HEK293 (cell line): Measurements from ENCODE around the gene TBC1D22A.

Source experiments
- CTCF ChIA-PET: fragments of 350-600 bp; formaldehyde crosslinking; extraction: SDS; loops from one replicate; lab custom pipeline; 2021; ENCODE audit warnings: antibody characterized with exemption; lab: Yijun Ruan, JAX
- POLR2A ChIA-PET: fragments of 300-600 bp; formaldehyde crosslinking; extraction: SDS; loops from one replicate; lab custom pipeline; 2020; ENCODE audit warnings: antibody characterized with exemption, inconsistent platforms; lab: Yijun Ruan, JAX
- H3K27ac ChIP-seq: fragments of 200-500 bp; sonication (Bioruptor generic); 2 replicates; pipeline ENCODE4 v1.5.1; 2014; ENCODE audit warnings: low read depth, low read length, control low read depth, inconsistent platforms; ENCODE audit errors: extremely low read depth
- H3K36me3 ChIP-seq, 2 experiments: fragments of 200-500 bp in 1 of 2; sonication (Bioruptor generic) in 1 of 2; 1 replicate in 1 of 2; 2 replicates in 1 of 2; pipeline ENCODE4 v1.5.1; 2014 to 2017; ENCODE audit warnings: inconsistent platforms in 2 of 2, low read length in 2 of 2; ENCODE audit not compliant: control insufficient read depth in 2 of 2, insufficient read depth in 1 of 2
- H3K4me1 ChIP-seq: fragments of 200-500 bp; sonication (Bioruptor generic); 2 replicates; pipeline ENCODE4 v1.5.1; 2014; ENCODE audit warnings: mild to moderate bottlenecking, low read length, inconsistent platforms; ENCODE audit not compliant: control insufficient read depth, insufficient read depth
- H3K4me3 ChIP-seq: 2 replicates; pipeline ENCODE4 v1.5.1; 2011; ENCODE audit warnings: low read depth, mild to moderate bottlenecking, control low read depth, low read length, moderate library complexity
- H3K9me3 ChIP-seq: fragments of 200-500 bp; sonication (Bioruptor generic); 2 replicates; pipeline ENCODE4 v1.5.1; 2014; ENCODE audit warnings: low read depth, low read length, inconsistent platforms; ENCODE audit not compliant: control insufficient read depth, insufficient read depth
- EGR2 ChIP-seq: fragments of 450-650 bp; formaldehyde crosslinking; IDR thresholded peaks from 2 replicates; pipeline ENCODE4 v1.5.1; 2016; ENCODE audit warnings: low read depth, missing biosample characterization, missing genetic modification characterization
- GLI4 ChIP-seq: fragments of 450-650 bp; formaldehyde crosslinking; IDR thresholded peaks from 2 replicates; pipeline ENCODE4 v1.5.1; 2016; ENCODE audit warnings: missing biosample characterization, missing genetic modification characterization
- GLIS2 ChIP-seq: fragments of 450-650 bp; formaldehyde crosslinking; IDR thresholded peaks from 2 replicates; pipeline ENCODE4 v1.5.1; 2016; ENCODE audit warnings: missing biosample characterization, missing genetic modification characterization
- KLF17 ChIP-seq: fragments of 450-650 bp; formaldehyde crosslinking; IDR thresholded peaks from 2 replicates; pipeline ENCODE4 v1.5.1; 2016; ENCODE audit warnings: missing biosample characterization, missing genetic modification characterization
- KLF8 ChIP-seq: fragments of 450-650 bp; formaldehyde crosslinking; IDR thresholded peaks from 2 replicates; pipeline ENCODE4 v1.5.1; 2016; ENCODE audit warnings: missing biosample characterization, missing genetic modification characterization
- REPIN1 ChIP-seq: fragments of 450-650 bp; formaldehyde crosslinking; IDR thresholded peaks from 2 replicates; pipeline ENCODE4 v1.5.1; 2017; ENCODE audit warnings: missing biosample characterization, missing genetic modification characterization, low read depth
- REST ChIP-seq: fragments of 450-650 bp; formaldehyde crosslinking; IDR thresholded peaks from 2 replicates; pipeline ENCODE4 v1.5.1; 2016; ENCODE audit warnings: missing biosample characterization, missing genetic modification characterization
- SP7 ChIP-seq: fragments of 450-650 bp; formaldehyde crosslinking; IDR thresholded peaks from 2 replicates; pipeline ENCODE4 v1.5.1; 2016; ENCODE audit warnings: missing biosample characterization, missing genetic modification characterization
- TRIM28 ChIP-seq: IDR thresholded peaks from 2 replicates; pipeline ENCODE4 v1.6.1; 2011; ENCODE audit warnings: low read length, control low read depth, borderline replicate concordance
- ZBTB26 ChIP-seq: fragments of 450-650 bp; formaldehyde crosslinking; optimal IDR thresholded peaks from 2 replicates; pipeline ENCODE3; 2016; ENCODE audit warnings: missing biosample characterization, mild to moderate bottlenecking, missing genetic modification characterization
- ZBTB48 ChIP-seq: fragments of 450-650 bp; formaldehyde crosslinking; IDR thresholded peaks from 2 replicates; pipeline ENCODE4 v1.5.1; 2016; ENCODE audit warnings: missing biosample characterization, missing genetic modification characterization
- ZFP69B ChIP-seq: fragments of 450-650 bp; formaldehyde crosslinking; IDR thresholded peaks from 2 replicates; pipeline ENCODE4 v1.5.1; 2016; ENCODE audit warnings: missing biosample characterization, missing genetic modification characterization
- ZNF10 ChIP-seq: fragments of 450-650 bp; formaldehyde crosslinking; IDR thresholded peaks from 2 replicates; pipeline ENCODE4 v1.5.1; 2017; ENCODE audit warnings: missing biosample characterization, missing genetic modification characterization
- ZNF112 ChIP-seq: fragments of 450-650 bp; formaldehyde crosslinking; IDR thresholded peaks from 2 replicates; pipeline ENCODE4 v1.5.0; 2017; ENCODE audit warnings: missing biosample characterization, missing genetic modification characterization
- ZNF214 ChIP-seq: fragments of 450-650 bp; formaldehyde crosslinking; IDR thresholded peaks from 2 replicates; pipeline ENCODE4 v1.5.1; 2017; ENCODE audit warnings: missing biosample characterization, mild to moderate bottlenecking, missing genetic modification characterization, borderline replicate concordance
- ZNF24 ChIP-seq: fragments of 450-650 bp; formaldehyde crosslinking; IDR thresholded peaks from 2 replicates; pipeline ENCODE4 v1.5.1; 2016; ENCODE audit warnings: missing biosample characterization, missing genetic modification characterization
- ZNF274 ChIP-seq, 2 experiments: fragments of 200-500 bp in 1 of 2; fragments of 450-650 bp in 1 of 2; sonication (Bioruptor generic) in 1 of 2; formaldehyde crosslinking in 1 of 2; IDR thresholded peaks; 2 replicates each; pipeline versions ENCODE4 v1.5.1 to v1.6.1; 2014 to 2016; ENCODE audit warnings: borderline replicate concordance in 1 of 2, inconsistent platforms in 1 of 2, low read length in 1 of 2, missing biosample characterization in 1 of 2, missing genetic modification characterization in 1 of 2
- ZNF335 ChIP-seq: fragments of 450-650 bp; formaldehyde crosslinking; conservative IDR thresholded peaks from 2 replicates; pipeline ENCODE4 v1.5.1; 2016; ENCODE audit warnings: missing biosample characterization, missing genetic modification characterization
- ZNF341 ChIP-seq: fragments of 450-650 bp; formaldehyde crosslinking; IDR thresholded peaks from 2 replicates; pipeline ENCODE4; 2016; ENCODE audit warnings: low read depth, missing biosample characterization, missing genetic modification characterization
- ZNF48 ChIP-seq: fragments of 450-650 bp; formaldehyde crosslinking; IDR thresholded peaks from 2 replicates; pipeline ENCODE4 v1.5.1; 2016; ENCODE audit warnings: missing biosample characterization, missing genetic modification characterization
- ZNF548 ChIP-seq: fragments of 450-650 bp; formaldehyde crosslinking; IDR thresholded peaks from 2 replicates; pipeline ENCODE4 v1.5.1; 2016; ENCODE audit warnings: missing biosample characterization, missing genetic modification characterization
- ZNF626 ChIP-seq: fragments of 450-650 bp; sonication (Bioruptor Pico); formaldehyde crosslinking; IDR thresholded peaks from 2 replicates; pipeline ENCODE4 v1.5.1; 2018; ENCODE audit warnings: missing biosample characterization, missing genetic modification characterization, inconsistent platforms
- ZSCAN23 ChIP-seq: fragments of 450-650 bp; formaldehyde crosslinking; IDR thresholded peaks from 2 replicates; pipeline ENCODE4 v1.5.1; 2016; ENCODE audit warnings: missing biosample characterization, missing genetic modification characterization
- ZSCAN4 ChIP-seq: fragments of 450-650 bp; formaldehyde crosslinking; IDR thresholded peaks from 2 replicates; pipeline ENCODE4 v1.5.1; 2017; ENCODE audit warnings: missing biosample characterization, missing genetic modification characterization

Gene TBC1D22A

GRCh38 chr22:46737976-46738646 lies 24.3 kb upstream of the TBC1D22A start, which contains the start of gene CERK (continued):
- no peak for TF ChIP-seq ZNF24

- Histone ChIP-seq H3K4me1 (peaks cover 38% of the 10 kb centered on the region), H3K4me3 (peak overlapping the region; percentile 73), H3K36me3 (no peaks in the 10 kb centered on the region; a peak in 1 of 3 replicates), H3K27ac (peak overlapping the region; percentile 75), H3K9me3 (no peaks in the 10 kb centered on the region)
- CTCF ChIA-PET, result interaction anchor here (1.0 to 5.7 kb wide), 4 partner anchors 8 to 65 kb away, joined by 3 to 32 read pairs (median 7); no protein-coding TSS in a partner anchor
- TF ChIP-seq ZBTB26 (peak; percentile 13), GLIS2 (0 out of 2 replicates have a peak, but pooled peaks have one; percentile 51), GLI4 (tag by site-specific recombination) (no peak), ZBTB48 (tag by site-specific recombination) (0 out of 2 replicates have a peak, but pooled peaks have one; percentile 13), ZNF335 (tag by site-specific recombination) (peak; percentile 67)
- POLR2A ChIA-PET, result interaction anchor here (0.6 to 2.4 kb wide), 5 partner anchors 9 to 177 kb away, joined by 3 to 9 read pairs (median 4); partner anchors contain the start of gene TBC1D22A
Measured at GRCh38 chr22:46738647-46739093, 23.8 kb upstream of the TBC1D22A start.

GRCh38 chr22:46739094-46739870 lies 23.2 kb upstream of the TBC1D22A start:
- peak overlapping the region; percentile 75 for H3K27ac ChIP-seq
- ChIA-PET CTCF (interaction anchor here (0.7 to 5.7 kb wide), 10 partner anchors 8 to 1572 kb away, joined by 3 to 32 read pairs (median 3); partner anchors contain the start of gene TBC1D22A), POLR2A (interaction anchor here (0.6 to 2.4 kb wide), 5 partner anchors 9 to 178 kb away, joined by 3 to 9 read pairs (median 4); partner anchors contain the start of gene TBC1D22A)
- H3K4me3 ChIP-seq, result no peak overlapping the region; the same call in 1 of the 2 replicates
- no peaks in the 10 kb centered on the region for H3K36me3 ChIP-seq
- H3K4me1 ChIP-seq, result peaks cover 35% of the 10 kb centered on the region
- H3K9me3 ChIP-seq, result no peaks in the 10 kb centered on the region
- no peak for TF ChIP-seq ZNF626 (tag by site-specific recombination)
- TF ChIP-seq ZNF274 (IDR thresholded peaks at IDR 0.05; ENCODE audit: low read length), result no peak
- no peak for TF ChIP-seq ZNF274 (tag by site-specific recombination; IDR thresholded peaks at IDR 0.05; ENCODE audit: borderline replicate concordance)
- peak; percentile 50 for TF ChIP-seq SP7 (tag by site-specific recombination)
- no peak for TF ChIP-seq REST
- TF ChIP-seq ZNF214 (tag by site-specific recombination), result no peak
- no peak for TF ChIP-seq GLIS2
- no peak for TF ChIP-seq ZNF48 (tag by site-specific recombination)
- TF ChIP-seq ZNF548 (tag by site-specific recombination), result no peak
- no peak for TF ChIP-seq ZFP69B
- TF ChIP-seq ZSCAN23 (tag by site-specific recombination), result no peak
- no peak for TF ChIP-seq EGR2 (tag by site-specific recombination)
- TF ChIP-seq ZSCAN4, result no peak
- no peak for TF ChIP-seq REPIN1
- TF ChIP-seq ZNF10 (tag by site-specific recombination), result no peak
- TF ChIP-seq ZNF112 (tag by site-specific recombination), result no peak
- TF ChIP-seq KLF17 (tag by site-specific recombination), result peak; percentile 46; the same call in 1 of the 2 replicates
- TF ChIP-seq TRIM28, result no peak
- TF ChIP-seq KLF8, result peak; percentile 38; the same call in 1 of the 2 replicates
- TF ChIP-seq ZNF341, result no peak
